ENCODE measurements around the gene TUBB2B. TPM values are rescaled to one million over a fixed set of nuclear protein-coding genes. Genes with fewer than 3 reads are reported as not detected.

Gene TUBB2B
- polyA plus RNA-seq, 1 experiment, result 4.7 TPM

DNA sequence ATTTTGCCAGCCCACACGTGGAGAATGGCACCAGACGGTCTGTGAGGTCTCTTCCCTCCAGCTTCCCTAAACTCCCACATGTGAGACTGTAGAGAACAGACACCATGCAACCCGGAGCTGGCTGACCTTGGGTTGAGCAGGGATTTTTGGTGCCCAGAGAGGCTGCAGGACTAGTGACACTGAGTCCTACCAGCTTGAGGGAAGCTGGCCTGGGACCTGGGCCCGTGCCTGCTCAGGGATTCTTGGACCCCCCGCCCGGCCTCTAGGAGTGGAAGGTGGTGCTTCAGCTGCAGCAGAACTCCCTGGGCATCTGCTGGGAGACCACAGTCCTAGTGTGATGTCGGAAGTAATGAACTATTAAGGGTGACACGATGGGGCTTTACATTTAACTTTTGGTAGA is 34.5 kb upstream of the TUBB2B start:
- CTCF ChIA-PET, result interaction anchor here (3.6 kb wide), 1 partner anchor 11 kb away, joined by 19 read pairs; no protein-coding TSS in a partner anchor
- Histone ChIP-seq H3K27ac (ENCODE audit: low read depth, low read length) (no peak overlapping the region), H3K27me3 (ENCODE audit: control insufficient read depth, insufficient read depth, low read length) (peaks cover 3% of the 10 kb centered on the region), H3K9me3 (ENCODE audit: control insufficient read depth, insufficient read depth, low read length) (no peaks in the 10 kb centered on the region), H3K4me3 (ENCODE audit: low read depth, low read length) (no peak overlapping the region)
- DNase-seq (ENCODE audit: low read depth, low spot score), result no peak
- POLR2A ChIA-PET, result interaction anchor here (1.3 kb wide), 1 partner anchor 104 kb away, joined by 3 read pairs; the partner anchor contains the start of gene TUBB2A
- TF ChIP-seq, protein P1, sequence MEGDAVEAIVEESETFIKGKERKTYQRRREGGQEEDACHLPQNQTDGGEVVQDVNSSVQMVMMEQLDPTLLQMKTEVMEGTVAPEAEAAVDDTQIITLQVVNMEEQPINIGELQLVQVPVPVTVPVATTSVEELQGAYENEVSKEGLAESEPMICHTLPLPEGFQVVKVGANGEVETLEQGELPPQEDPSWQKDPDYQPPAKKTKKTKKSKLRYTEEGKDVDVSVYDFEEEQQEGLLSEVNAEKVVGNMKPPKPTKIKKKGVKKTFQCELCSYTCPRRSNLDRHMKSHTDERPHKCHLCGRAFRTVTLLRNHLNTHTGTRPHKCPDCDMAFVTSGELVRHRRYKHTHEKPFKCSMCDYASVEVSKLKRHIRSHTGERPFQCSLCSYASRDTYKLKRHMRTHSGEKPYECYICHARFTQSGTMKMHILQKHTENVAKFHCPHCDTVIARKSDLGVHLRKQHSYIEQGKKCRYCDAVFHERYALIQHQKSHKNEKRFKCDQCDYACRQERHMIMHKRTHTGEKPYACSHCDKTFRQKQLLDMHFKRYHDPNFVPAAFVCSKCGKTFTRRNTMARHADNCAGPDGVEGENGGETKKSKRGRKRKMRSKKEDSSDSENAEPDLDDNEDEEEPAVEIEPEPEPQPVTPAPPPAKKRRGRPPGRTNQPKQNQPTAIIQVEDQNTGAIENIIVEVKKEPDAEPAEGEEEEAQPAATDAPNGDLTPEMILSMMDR (IDR thresholded peaks at IDR 0.05; ENCODE audit: low read depth, low read length), result no peak

DNA sequence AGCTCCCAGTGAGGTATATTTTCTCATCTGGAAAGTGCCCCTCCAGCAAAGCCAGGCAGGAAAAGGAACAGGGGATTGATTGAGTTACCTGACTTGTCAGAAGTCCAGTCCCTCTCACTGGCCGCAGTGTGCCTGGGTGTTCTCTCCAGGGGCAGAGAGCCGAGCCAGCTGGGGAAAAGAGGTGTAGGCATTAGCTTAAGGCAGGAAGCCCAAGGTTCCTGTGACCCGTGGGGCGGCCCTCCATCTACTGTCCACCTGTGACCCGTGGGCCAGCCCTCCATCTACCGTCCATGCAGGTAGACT is 34.0 kb upstream of the TUBB2B start:
- H3K27ac ChIP-seq (ENCODE audit: low read depth, low read length), result no peak overlapping the region
- H3K4me3 ChIP-seq (ENCODE audit: low read depth, low read length), result no peak overlapping the region
- ChIA-PET POLR2A (no interaction called here), CTCF (interaction anchor here (3.6 kb wide), 1 partner anchor 11 kb away, joined by 19 read pairs; no protein-coding TSS in a partner anchor)
- peaks cover 4% of the 10 kb centered on the region for H3K27me3 ChIP-seq (ENCODE audit: control insufficient read depth, insufficient read depth, low read length)
- no peak for DNase-seq (ENCODE audit: low read depth, low spot score)
- no peaks in the 10 kb centered on the region for H3K9me3 ChIP-seq (ENCODE audit: control insufficient read depth, insufficient read depth, low read length)
- TF ChIP-seq, protein P1 (IDR thresholded peaks at IDR 0.05; ENCODE audit: low read depth, low read length), result no peak

DNA sequence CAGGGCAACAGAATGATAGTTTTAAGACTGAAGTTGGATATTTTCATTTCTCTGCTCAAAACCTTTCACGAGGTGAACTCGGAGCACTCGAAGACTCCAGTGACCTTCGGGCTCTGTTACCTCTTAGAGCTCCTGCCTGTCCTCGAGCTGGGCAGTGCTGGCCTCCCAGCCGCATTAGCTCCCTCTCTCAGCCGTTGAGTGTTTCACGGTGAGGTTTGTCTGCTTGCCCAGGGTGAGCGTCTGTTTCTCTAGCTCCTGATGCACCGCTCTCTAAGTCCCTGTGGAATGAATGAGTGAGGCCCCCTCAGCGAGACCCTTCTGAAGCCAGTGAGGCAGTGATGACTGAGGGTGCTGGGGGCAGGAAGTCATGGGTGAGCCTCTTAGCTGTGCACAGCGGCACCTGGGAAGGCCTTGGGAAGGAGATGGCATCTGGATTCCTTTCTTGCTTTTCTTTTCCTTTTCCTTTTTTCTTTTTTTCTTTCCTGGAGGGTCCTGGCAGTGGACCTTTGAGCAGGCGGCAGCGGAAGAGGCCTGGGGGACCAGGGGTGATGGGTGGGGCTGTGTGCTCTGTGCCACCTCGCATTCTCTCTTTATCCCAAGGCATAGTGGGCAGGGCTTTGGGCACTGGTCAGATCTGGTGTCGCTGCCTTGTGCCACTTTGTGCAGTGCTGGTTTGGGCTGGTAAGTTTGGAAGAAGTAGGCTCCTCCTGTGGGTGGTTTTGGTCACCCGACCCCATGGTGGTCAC is 33.5 kb upstream of the TUBB2B start:
- ChIA-PET POLR2A (interaction anchor here (0.7 to 0.8 kb wide), 2 partner anchors 143 to 473 kb away, joined by 3 to 9 read pairs; partner anchors contain the start of gene BPHL), CTCF (interaction anchor here (0.5 to 3.6 kb wide), 3 partner anchors 10 to 718 kb away, joined by 3 to 19 read pairs (median 3); no protein-coding TSS in a partner anchor)
- DNase-seq (ENCODE audit: low read depth, low spot score), result no peak
- H3K27ac ChIP-seq (ENCODE audit: low read depth, low read length), result no peak overlapping the region
- H3K4me3 ChIP-seq (ENCODE audit: low read depth, low read length), result no peak overlapping the region; the same call in 1 of the 2 replicates
- H3K9me3 ChIP-seq (ENCODE audit: control insufficient read depth, insufficient read depth, low read length), result no peaks in the 10 kb centered on the region
- TF ChIP-seq, protein P1 (IDR thresholded peaks at IDR 0.05; ENCODE audit: low read depth, low read length), result no peak
- peaks cover 9% of the 10 kb centered on the region for H3K27me3 ChIP-seq (ENCODE audit: control insufficient read depth, insufficient read depth, low read length)

DNA sequence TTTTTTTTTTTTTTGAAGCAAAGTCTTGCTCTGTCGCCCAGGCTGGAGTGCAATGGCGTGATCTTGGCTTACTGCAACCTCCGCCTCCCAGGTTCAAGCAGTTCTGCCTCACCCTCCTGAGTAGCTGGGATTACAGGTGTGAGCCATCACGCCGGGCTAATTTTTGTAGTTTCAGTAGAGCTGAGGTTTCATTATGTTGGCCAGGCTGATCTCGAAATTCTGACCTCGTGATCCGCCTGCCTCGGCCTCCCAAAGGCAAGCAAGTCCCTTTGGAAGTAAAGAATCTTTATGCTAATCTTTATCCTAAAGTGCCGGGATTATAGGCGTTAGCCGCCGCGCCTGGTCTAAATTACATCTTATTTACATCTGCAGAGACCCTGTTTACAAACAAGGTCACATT is 32.8 kb upstream of the TUBB2B start:
- Histone ChIP-seq H3K27me3 (ENCODE audit: control insufficient read depth, insufficient read depth, low read length) (peaks cover 11% of the 10 kb centered on the region), H3K4me3 (ENCODE audit: low read depth, low read length) (0 out of 2 replicates have a peak overlapping the region, but pooled peaks have one; percentile 10), H3K27ac (ENCODE audit: low read depth, low read length) (no peak overlapping the region), H3K9me3 (ENCODE audit: control insufficient read depth, insufficient read depth, low read length) (no peaks in the 10 kb centered on the region)
- TF ChIP-seq, protein P1 (IDR thresholded peaks at IDR 0.05; ENCODE audit: low read depth, low read length), result no peak
- ChIA-PET POLR2A (interaction anchor here (0.7 to 2.3 kb wide), 3 partner anchors 103 to 474 kb away, joined by 3 to 13 read pairs (median 9); partner anchors contain the start of genes BPHL and TUBB2A), CTCF (interaction anchor here (0.5 to 3.6 kb wide), 4 partner anchors 9 to 718 kb away, joined by 3 to 19 read pairs (median 3); no protein-coding TSS in a partner anchor)
- no peak for DNase-seq (ENCODE audit: low read depth, low spot score)

DNA sequence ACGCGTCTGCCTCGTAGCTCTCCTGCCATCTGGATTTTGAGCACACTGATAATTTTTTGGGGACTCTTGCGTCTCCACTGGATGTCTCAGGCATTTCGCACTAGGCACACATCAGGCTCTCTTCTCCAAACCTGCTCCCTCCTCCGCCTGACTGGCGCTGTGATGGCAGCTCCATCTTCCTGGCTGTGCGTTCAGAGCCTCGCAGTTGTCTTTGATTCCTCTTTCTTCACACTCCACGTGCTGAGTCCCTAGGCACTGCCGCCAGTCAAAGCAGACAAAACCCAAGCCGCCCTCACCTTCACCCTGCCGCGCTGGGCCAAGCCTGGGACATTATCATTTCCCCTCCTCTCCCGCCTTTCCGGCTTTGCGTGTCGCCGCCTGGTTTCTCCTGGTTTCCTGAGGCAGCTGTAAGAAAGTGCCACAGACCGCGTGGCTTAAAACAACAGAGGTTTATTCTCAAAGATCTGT is 32.1 kb upstream of the TUBB2B start:
- DNase-seq (ENCODE audit: low read depth, low spot score), result no peak
- Histone ChIP-seq H3K4me3 (ENCODE audit: low read depth, low read length) (peak overlapping the region; percentile 98), H3K9me3 (ENCODE audit: control insufficient read depth, insufficient read depth, low read length) (no peaks in the 10 kb centered on the region), H3K27me3 (ENCODE audit: control insufficient read depth, insufficient read depth, low read length) (peaks cover 15% of the 10 kb centered on the region), H3K27ac (ENCODE audit: low read depth, low read length) (peak overlapping the region; percentile 47)
- ChIA-PET CTCF (interaction anchor here (0.5 to 3.6 kb wide), 2 partner anchors 9 to 739 kb away, joined by 6 to 19 read pairs; no protein-coding TSS in a partner anchor), POLR2A (interaction anchor here (1.8 to 2.3 kb wide), 2 partner anchors 12 to 102 kb away, joined by 5 to 13 read pairs; partner anchors contain the start of gene TUBB2A)
- TF ChIP-seq, protein P1 (IDR thresholded peaks at IDR 0.05; ENCODE audit: low read depth, low read length), result no peak

All from AG04450 (cell line).